GM23338 (cell line): ENCODE data around the gene CAMTA1. TPM values are rescaled to one million over a fixed set of nuclear protein-coding genes. Genes with fewer than 3 reads are reported as not detected.

ENCODE experiments used
- ATAC-seq: fragments of 200-7000 bp; cut with Tn5 transposase; 3 replicates; pipeline ENCODE4 v1.9.1; 2020
- DNase-seq: peaks from one replicate; pipeline ENCODE4 v3.0.0-alpha.2; 2015; ENCODE audit warnings: low spot score
- H2AFZ ChIP-seq: fragments of 200-600 bp; sonication (generic); 2 replicates; pipeline ENCODE4 v1.8.0; 2016; ENCODE audit warnings: antibody characterized with exemption, mild to moderate bottlenecking, moderate library complexity
- H3F3A ChIP-seq: fragments of 200-600 bp; sonication (generic); replicated peaks from 2 replicates; pipeline ENCODE4 v1.8.0; 2017; ENCODE audit warnings: antibody characterized with exemption, mixed run types, low read depth
- H3K27ac ChIP-seq: fragments of 200-600 bp; sonication (generic); 2 replicates; pipeline ENCODE4 v1.6.1; 2016; ENCODE audit warnings: low read depth
- H3K27me3 ChIP-seq: fragments of 200-600 bp; sonication (generic); 2 replicates; pipeline ENCODE4 v1.8.0; 2016; ENCODE audit warnings: mild to moderate bottlenecking, mixed run types, moderate library complexity; ENCODE audit not compliant: insufficient read depth
- H3K36me3 ChIP-seq: fragments of 200-600 bp; sonication (generic); 2 replicates; pipeline ENCODE4 v1.8.0; 2016; ENCODE audit warnings: mild to moderate bottlenecking; ENCODE audit not compliant: insufficient read depth
- H3K4me1 ChIP-seq: fragments of 200-600 bp; sonication (generic); 2 replicates; pipeline ENCODE4 v1.8.0; 2016; ENCODE audit warnings: mild to moderate bottlenecking, moderate library complexity; ENCODE audit not compliant: insufficient read depth
- H3K4me2 ChIP-seq: fragments of 200-600 bp; sonication (generic); 2 replicates; pipeline ENCODE4 v1.7.1; 2017; ENCODE audit warnings: mixed run types
- H3K4me3 ChIP-seq: fragments of 200-600 bp; sonication (generic); 2 replicates; pipeline ENCODE4 v1.6.1; 2016; ENCODE audit warnings: mixed run types
- H3K79me2 ChIP-seq: fragments of 200-600 bp; sonication (generic); replicated peaks from 2 replicates; pipeline ENCODE4 v1.8.0; 2017; ENCODE audit warnings: mild to moderate bottlenecking; ENCODE audit not compliant: insufficient read depth
- H3K9me2 ChIP-seq: fragments of 200-600 bp; sonication (generic); 2 replicates; pipeline ENCODE4 v1.8.0; 2017; ENCODE audit not compliant: insufficient read depth
- H4K20me1 ChIP-seq: fragments of 200-600 bp; sonication (generic); replicated peaks from 2 replicates; pipeline ENCODE4 v1.8.0; 2017; ENCODE audit warnings: mild to moderate bottlenecking; ENCODE audit not compliant: insufficient read depth
- H3K27ac Mint-ChIP-seq: 2 replicates; pipeline ENCODE4 v1.8.0; 2020; ENCODE audit warnings: inconsistent platforms, mild to moderate bottlenecking, moderate library complexity, mixed read lengths
- H3K27me3 Mint-ChIP-seq: 3 replicates; pipeline ENCODE4 v1.8.0; 2022; ENCODE audit warnings: low read depth, mild to moderate bottlenecking, moderate library complexity, mixed read lengths, inconsistent platforms; ENCODE audit not compliant: insufficient read depth, poor library complexity
- H3K36me3 Mint-ChIP-seq: 3 replicates; pipeline ENCODE4 v1.8.0; 2021; ENCODE audit warnings: low read depth, mild to moderate bottlenecking, inconsistent platforms, moderate library complexity, mixed read lengths
- H3K4me1 Mint-ChIP-seq: 3 replicates; pipeline ENCODE4 v1.8.0; 2020; ENCODE audit warnings: mild to moderate bottlenecking, inconsistent platforms, mixed read lengths
- H3K4me3 Mint-ChIP-seq: 3 replicates; pipeline ENCODE4 v1.8.0; 2021; ENCODE audit warnings: moderate library complexity, mild to moderate bottlenecking, inconsistent platforms, mixed read lengths
- H3K9me3 Mint-ChIP-seq: 3 replicates; pipeline ENCODE4 v1.8.0; 2020; ENCODE audit warnings: moderate library complexity, mild to moderate bottlenecking, inconsistent platforms, mixed read lengths
- CREB1 ChIP-seq: fragments of 250-450 bp; sonication (Bioruptor Pico); IDR thresholded peaks from 2 replicates; pipeline ENCODE4 v1.5.0; 2020; ENCODE audit warnings: low read depth, mild to moderate bottlenecking, moderate library complexity
- EZH2 ChIP-seq: fragments of 200-600 bp; sonication (generic); IDR thresholded peaks from one replicate; pipeline ENCODE4 v1.8.0; 2017; ENCODE audit warnings: antibody characterized with exemption, mild to moderate bottlenecking, low read depth; ENCODE audit not compliant: unreplicated experiment
- EZH2phosphoT487 ChIP-seq: fragments of 200-600 bp; sonication (generic); IDR thresholded peaks from one replicate; pipeline ENCODE4 v1.8.1; 2018; ENCODE audit warnings: antibody characterized with exemption; ENCODE audit not compliant: unreplicated experiment
- NANOG ChIP-seq: IDR thresholded peaks from 2 replicates; pipeline ENCODE4 v1.6.1; 2016; ENCODE audit warnings: antibody characterized with exemption, borderline replicate concordance
- POLR2AphosphoS5 ChIP-seq: IDR thresholded peaks from 2 replicates; pipeline ENCODE4 v1.6.1; 2016; ENCODE audit warnings: antibody characterized with exemption, low read depth
- STAT1 ChIP-seq: IDR thresholded peaks from one replicate; pipeline ENCODE4 v1.6.1; 2016; ENCODE audit warnings: antibody characterized with exemption; ENCODE audit not compliant: unreplicated experiment
- ZNF114 ChIP-seq: fragments of 250-450 bp; sonication (Bioruptor Pico); IDR thresholded peaks from 2 replicates; pipeline ENCODE4 v1.5.0; 2020; ENCODE audit warnings: mild to moderate bottlenecking, moderate library complexity
- ZNF331 ChIP-seq: fragments of 250-450 bp; sonication (Bioruptor Pico); IDR thresholded peaks from 2 replicates; pipeline ENCODE4 v1.5.0; 2020; ENCODE audit warnings: low read depth, mild to moderate bottlenecking, moderate library complexity
- polyA plus RNA-seq: library from polyadenylated mRNA; unstranded; fragments of >200 nt; fragmentation: Nextera tagmentation; extraction: Ambion mirVana; gene quantifications from 2 replicates; pipeline ENCODE4 v1.2.1, GENCODE V29; 2016
- total RNA-seq: library from RNA; depleted of rRNA; stranded (reverse); fragments of >200 nt; shearing (Covaris generic); gene quantifications from 2 replicates; pipeline ENCODE4 v1.2.3, GENCODE V29; 2014
- TF ChIP-seq, protein P1 (sequence below): IDR thresholded peaks from 2 replicates; pipeline ENCODE4 v1.6.1; 2016; ENCODE audit warnings: antibody characterized with exemption
- TF ChIP-seq, protein P2 (sequence below): fragments of 250-450 bp; sonication (Bioruptor Pico); IDR thresholded peaks from 2 replicates; pipeline ENCODE4 v1.5.0; 2020; ENCODE audit warnings: mild to moderate bottlenecking, moderate library complexity
- TF ChIP-seq, protein P3 (sequence below): IDR thresholded peaks from one replicate; pipeline ENCODE4 v1.6.1; 2018; ENCODE audit warnings: antibody characterized with exemption; ENCODE audit not compliant: unreplicated experiment

The CAMTA1 gene
- total and polyA plus RNA-seq, 2 experiments from 2014 or later = 115 to 519 TPM

DNA sequence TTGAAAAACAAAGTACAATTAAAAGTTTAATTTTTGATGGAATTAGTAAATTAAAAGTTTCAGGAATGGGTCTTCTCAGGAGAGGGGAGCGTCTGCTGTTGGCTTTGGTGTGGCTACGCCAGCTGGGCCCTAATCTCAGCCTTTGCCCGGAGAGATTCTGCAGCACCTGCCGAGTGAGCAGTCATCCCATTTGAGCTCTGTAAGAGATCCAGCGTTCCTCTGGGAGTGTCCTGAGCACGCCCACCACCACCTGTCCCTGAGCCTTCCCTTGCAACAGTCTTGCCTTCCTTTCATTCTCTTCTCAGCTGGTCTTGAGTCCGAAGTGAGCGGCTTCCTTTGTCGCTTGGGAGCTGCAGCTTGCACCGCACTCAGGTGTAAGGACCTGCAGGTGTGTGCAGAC, 263.1 kb downstream of the CAMTA1 start:
- Histone ChIP-seq H3K9me2 (no peaks in the 10 kb centered on the region), H3K27me3 (no peaks in the 10 kb centered on the region), H2AFZ (no peak overlapping the region), H3K4me1 (peaks cover 7% of the 10 kb centered on the region; the same call in 1 of the 2 replicates), H3K27ac (no peak overlapping the region), H3K36me3 (no peaks in the 10 kb centered on the region), H3K79me2 (no peaks in the 10 kb centered on the region), H3K4me3 (no peak overlapping the region), H3K4me2 (no peak overlapping the region), H3F3A (no peaks in the 10 kb centered on the region), H4K20me1 (no peaks in the 10 kb centered on the region)
- Mint-ChIP-seq H3K9me3 (no peaks in the 10 kb centered on the region), H3K27me3 (peaks cover 8% of the 10 kb centered on the region), H3K27ac (no peak overlapping the region), H3K4me3 (no peak overlapping the region), H3K36me3 (no peaks in the 10 kb centered on the region), H3K4me1 (peaks cover 20% of the 10 kb centered on the region)
- TF ChIP-seq STAT1 (no peak), ZNF114 (CRISPR knock-in tag) (no peak), POLR2AphosphoS5 (no peak), ZNF331 (no peak)
- DNase-seq (no peak), ATAC-seq (no peak)

GRCh38 chr1:7049913-7050625, 264.8 kb downstream of the CAMTA1 start:
- no peaks in the 10 kb centered on the region for H3F3A ChIP-seq
- H3K4me1 ChIP-seq = no peaks in the 10 kb centered on the region; the same call in 1 of the 2 replicates
- Mint-ChIP-seq H3K9me3 (no peaks in the 10 kb centered on the region), H3K4me3 (no peak overlapping the region; the same call in 2 of the 3 replicates), H3K4me1 (peaks cover 10% of the 10 kb centered on the region), H3K36me3 (no peaks in the 10 kb centered on the region), H3K27ac (peak overlapping the region; percentile 37; the same call in 1 of the 2 replicates), H3K27me3 (peaks cover 9% of the 10 kb centered on the region)
- H3K36me3 ChIP-seq = no peaks in the 10 kb centered on the region
- H3K27ac ChIP-seq = no peak overlapping the region
- no peak overlapping the region for H3K4me3 ChIP-seq
- no peak for DNase-seq
- H3K9me2 ChIP-seq = no peaks in the 10 kb centered on the region
- H3K27me3 ChIP-seq = no peaks in the 10 kb centered on the region
- ATAC-seq = no peak
- no peak overlapping the region for H3K4me2 ChIP-seq
- no peaks in the 10 kb centered on the region for H3K79me2 ChIP-seq
- H4K20me1 ChIP-seq = no peaks in the 10 kb centered on the region
- no peak overlapping the region for H2AFZ ChIP-seq
- TF ChIP-seq, protein P1, sequence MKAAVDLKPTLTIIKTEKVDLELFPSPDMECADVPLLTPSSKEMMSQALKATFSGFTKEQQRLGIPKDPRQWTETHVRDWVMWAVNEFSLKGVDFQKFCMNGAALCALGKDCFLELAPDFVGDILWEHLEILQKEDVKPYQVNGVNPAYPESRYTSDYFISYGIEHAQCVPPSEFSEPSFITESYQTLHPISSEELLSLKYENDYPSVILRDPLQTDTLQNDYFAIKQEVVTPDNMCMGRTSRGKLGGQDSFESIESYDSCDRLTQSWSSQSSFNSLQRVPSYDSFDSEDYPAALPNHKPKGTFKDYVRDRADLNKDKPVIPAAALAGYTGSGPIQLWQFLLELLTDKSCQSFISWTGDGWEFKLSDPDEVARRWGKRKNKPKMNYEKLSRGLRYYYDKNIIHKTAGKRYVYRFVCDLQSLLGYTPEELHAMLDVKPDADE = no peak
- TF ChIP-seq ZNF114 (CRISPR knock-in tag) (no peak), POLR2AphosphoS5 (no peak), ZNF331 (no peak), EZH2 (no peak), NANOG (no peak), EZH2phosphoT487 (no peak), CREB1 (CRISPR knock-in tag) (no peak)
- TF ChIP-seq, protein P2, sequence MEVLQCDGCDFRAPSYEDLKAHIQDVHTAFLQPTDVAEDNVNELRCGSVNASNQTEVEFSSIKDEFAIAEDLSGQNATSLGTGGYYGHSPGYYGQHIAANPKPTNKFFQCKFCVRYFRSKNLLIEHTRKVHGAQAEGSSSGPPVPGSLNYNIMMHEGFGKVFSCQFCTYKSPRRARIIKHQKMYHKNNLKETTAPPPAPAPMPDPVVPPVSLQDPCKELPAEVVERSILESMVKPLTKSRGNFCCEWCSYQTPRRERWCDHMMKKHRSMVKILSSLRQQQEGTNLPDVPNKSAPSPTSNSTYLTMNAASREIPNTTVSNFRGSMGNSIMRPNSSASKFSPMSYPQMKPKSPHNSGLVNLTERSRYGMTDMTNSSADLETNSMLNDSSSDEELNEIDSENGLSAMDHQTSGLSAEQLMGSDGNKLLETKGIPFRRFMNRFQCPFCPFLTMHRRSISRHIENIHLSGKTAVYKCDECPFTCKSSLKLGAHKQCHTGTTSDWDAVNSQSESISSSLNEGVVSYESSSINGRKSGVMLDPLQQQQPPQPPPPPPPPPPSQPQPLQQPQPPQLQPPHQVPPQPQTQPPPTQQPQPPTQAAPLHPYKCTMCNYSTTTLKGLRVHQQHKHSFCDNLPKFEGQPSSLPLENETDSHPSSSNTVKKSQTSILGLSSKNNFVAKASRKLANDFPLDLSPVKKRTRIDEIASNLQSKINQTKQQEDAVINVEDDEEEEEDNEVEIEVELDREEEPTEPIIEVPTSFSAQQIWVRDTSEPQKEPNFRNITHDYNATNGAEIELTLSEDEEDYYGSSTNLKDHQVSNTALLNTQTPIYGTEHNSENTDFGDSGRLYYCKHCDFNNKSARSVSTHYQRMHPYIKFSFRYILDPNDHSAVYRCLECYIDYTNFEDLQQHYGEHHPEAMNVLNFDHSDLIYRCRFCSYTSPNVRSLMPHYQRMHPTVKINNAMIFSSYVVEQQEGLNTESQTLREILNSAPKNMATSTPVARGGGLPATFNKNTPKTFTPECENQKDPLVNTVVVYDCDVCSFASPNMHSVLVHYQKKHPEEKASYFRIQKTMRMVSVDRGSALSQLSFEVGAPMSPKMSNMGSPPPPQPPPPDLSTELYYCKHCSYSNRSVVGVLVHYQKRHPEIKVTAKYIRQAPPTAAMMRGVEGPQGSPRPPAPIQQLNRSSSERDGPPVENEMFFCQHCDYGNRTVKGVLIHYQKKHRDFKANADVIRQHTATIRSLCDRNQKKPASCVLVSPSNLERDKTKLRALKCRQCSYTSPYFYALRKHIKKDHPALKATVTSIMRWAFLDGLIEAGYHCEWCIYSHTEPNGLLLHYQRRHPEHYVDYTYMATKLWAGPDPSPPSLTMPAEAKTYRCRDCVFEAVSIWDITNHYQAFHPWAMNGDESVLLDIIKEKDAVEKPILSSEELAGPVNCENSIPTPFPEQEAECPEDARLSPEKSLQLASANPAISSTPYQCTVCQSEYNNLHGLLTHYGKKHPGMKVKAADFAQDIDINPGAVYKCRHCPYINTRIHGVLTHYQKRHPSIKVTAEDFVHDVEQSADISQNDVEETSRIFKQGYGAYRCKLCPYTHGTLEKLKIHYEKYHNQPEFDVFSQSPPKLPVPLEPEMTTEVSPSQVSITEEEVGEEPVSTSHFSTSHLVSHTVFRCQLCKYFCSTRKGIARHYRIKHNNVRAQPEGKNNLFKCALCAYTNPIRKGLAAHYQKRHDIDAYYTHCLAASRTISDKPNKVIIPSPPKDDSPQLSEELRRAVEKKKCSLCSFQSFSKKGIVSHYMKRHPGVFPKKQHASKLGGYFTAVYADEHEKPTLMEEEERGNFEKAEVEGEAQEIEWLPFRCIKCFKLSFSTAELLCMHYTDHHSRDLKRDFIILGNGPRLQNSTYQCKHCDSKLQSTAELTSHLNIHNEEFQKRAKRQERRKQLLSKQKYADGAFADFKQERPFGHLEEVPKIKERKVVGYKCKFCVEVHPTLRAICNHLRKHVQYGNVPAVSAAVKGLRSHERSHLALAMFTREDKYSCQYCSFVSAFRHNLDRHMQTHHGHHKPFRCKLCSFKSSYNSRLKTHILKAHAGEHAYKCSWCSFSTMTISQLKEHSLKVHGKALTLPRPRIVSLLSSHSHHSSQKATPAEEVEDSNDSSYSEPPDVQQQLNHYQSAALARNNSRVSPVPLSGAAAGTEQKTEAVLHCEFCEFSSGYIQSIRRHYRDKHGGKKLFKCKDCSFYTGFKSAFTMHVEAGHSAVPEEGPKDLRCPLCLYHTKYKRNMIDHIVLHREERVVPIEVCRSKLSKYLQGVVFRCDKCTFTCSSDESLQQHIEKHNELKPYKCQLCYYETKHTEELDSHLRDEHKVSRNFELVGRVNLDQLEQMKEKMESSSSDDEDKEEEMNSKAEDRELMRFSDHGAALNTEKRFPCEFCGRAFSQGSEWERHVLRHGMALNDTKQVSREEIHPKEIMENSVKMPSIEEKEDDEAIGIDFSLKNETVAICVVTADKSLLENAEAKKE (CRISPR knock-in tag) = no peak
- TF ChIP-seq, protein P3, sequence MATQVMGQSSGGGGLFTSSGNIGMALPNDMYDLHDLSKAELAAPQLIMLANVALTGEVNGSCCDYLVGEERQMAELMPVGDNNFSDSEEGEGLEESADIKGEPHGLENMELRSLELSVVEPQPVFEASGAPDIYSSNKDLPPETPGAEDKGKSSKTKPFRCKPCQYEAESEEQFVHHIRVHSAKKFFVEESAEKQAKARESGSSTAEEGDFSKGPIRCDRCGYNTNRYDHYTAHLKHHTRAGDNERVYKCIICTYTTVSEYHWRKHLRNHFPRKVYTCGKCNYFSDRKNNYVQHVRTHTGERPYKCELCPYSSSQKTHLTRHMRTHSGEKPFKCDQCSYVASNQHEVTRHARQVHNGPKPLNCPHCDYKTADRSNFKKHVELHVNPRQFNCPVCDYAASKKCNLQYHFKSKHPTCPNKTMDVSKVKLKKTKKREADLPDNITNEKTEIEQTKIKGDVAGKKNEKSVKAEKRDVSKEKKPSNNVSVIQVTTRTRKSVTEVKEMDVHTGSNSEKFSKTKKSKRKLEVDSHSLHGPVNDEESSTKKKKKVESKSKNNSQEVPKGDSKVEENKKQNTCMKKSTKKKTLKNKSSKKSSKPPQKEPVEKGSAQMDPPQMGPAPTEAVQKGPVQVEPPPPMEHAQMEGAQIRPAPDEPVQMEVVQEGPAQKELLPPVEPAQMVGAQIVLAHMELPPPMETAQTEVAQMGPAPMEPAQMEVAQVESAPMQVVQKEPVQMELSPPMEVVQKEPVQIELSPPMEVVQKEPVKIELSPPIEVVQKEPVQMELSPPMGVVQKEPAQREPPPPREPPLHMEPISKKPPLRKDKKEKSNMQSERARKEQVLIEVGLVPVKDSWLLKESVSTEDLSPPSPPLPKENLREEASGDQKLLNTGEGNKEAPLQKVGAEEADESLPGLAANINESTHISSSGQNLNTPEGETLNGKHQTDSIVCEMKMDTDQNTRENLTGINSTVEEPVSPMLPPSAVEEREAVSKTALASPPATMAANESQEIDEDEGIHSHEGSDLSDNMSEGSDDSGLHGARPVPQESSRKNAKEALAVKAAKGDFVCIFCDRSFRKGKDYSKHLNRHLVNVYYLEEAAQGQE = no peak
